HepG2 (cell line): Measurements from ENCODE around the gene RABGAP1L. TPM values are rescaled to one million over a fixed set of nuclear protein-coding genes. Genes with fewer than 3 reads are reported as not detected.

Source experiments
- ATAC-seq: fragments of 200-7000 bp; cut with Tn5 transposase; 3 replicates; pipeline ENCODE4 v1.9.1; 2020; ENCODE audit warnings: mild to moderate bottlenecking, moderate library complexity
- BruUV-seq: library from RNA; stranded (reverse); fragments of 400-500 nt; replicated peaks from 2 replicates; lab custom pipeline; 2021; lab: Mats Ljungman, UMichigan
- CTCF ChIA-PET: fragments of 300-600 bp; formaldehyde crosslinking; extraction: SDS; loops from one replicate; lab custom pipeline; 2021; ENCODE audit warnings: low total read pairs, inconsistent platforms, low intra/inter-chr PET ratio; lab: Yijun Ruan, JAX
- POLR2A ChIA-PET: fragments of 350-600 bp; sonication (Branson Sonifier 250); formaldehyde crosslinking; loops from one replicate; lab custom pipeline; 2020; ENCODE audit warnings: antibody characterized with exemption, inconsistent platforms; lab: Yijun Ruan, JAX
- DNase-seq: peaks from one replicate; pipeline ENCODE4 v3.0.0-alpha.2; 2015; ENCODE audit warnings: low spot score
- FAIRE-seq: peaks from 3 replicates; lab custom pipeline; 2011; peaks lifted over from hg19 to GRCh38; lab: Jason Lieb, UNC
- H2AFZ ChIP-seq: one replicate; pipeline ENCODE4 v1.6.1; 2011; ENCODE audit warnings: low read length, inconsistent platforms
- H3K27ac ChIP-seq: fragments of 300-600 bp; 3 replicates; pipeline ENCODE4 v1.8.0; 2011; ENCODE audit warnings: mixed run types, mild to moderate bottlenecking, mixed read lengths, low read length, inconsistent platforms; ENCODE audit not compliant: insufficient read depth; ENCODE audit errors: extremely low read length
- H3K27me3 ChIP-seq, 2 experiments: fragments of 200-600 bp in 1 of 2; 2 replicates in 1 of 2; 3 replicates in 1 of 2; pipeline versions ENCODE4 v1.6.0 to v1.8.0; 2011; ENCODE audit warnings: low read length in 2 of 2, mild to moderate bottlenecking in 2 of 2, moderate library complexity in 2 of 2, inconsistent platforms in 1 of 2; ENCODE audit not compliant: insufficient read depth in 2 of 2, control insufficient read depth in 1 of 2
- H3K36me3 ChIP-seq, 2 experiments: fragments of 200-600 bp in 1 of 2; replicated peaks in 1 of 2; 2 replicates in 1 of 2; 3 replicates in 1 of 2; pipeline versions ENCODE4 v1.5.1 to v1.8.0; 2011; ENCODE audit warnings: low read length in 2 of 2, inconsistent platforms in 1 of 2; ENCODE audit not compliant: insufficient read depth in 2 of 2, control insufficient read depth in 1 of 2
- H3K4me1 ChIP-seq: 2 replicates; pipeline ENCODE4 v1.5.1; 2012; ENCODE audit warnings: low read length, inconsistent platforms; ENCODE audit not compliant: insufficient read depth
- H3K4me2 ChIP-seq: 2 replicates; pipeline ENCODE4 v1.6.0; 2011; ENCODE audit warnings: low read depth, low read length, inconsistent platforms
- H3K4me3 ChIP-seq, 3 experiments: fragments of 200-600 bp in 1 of 3; sonication (generic), shearing (Covaris generic) in 1 of 3; replicated peaks in 1 of 3; 2 replicates each; pipeline ENCODE4 v1.5.1; 2011 to 2016; ENCODE audit warnings: low read length in 3 of 3, inconsistent platforms in 2 of 3, low read depth in 2 of 3, mild to moderate bottlenecking in 2 of 3, control low read depth in 1 of 3, mixed read lengths in 1 of 3; ENCODE audit not compliant: insufficient read depth in 1 of 3
- H3K79me2 ChIP-seq: one replicate; pipeline ENCODE4 v1.6.1; 2011; ENCODE audit warnings: low read length, inconsistent platforms; ENCODE audit not compliant: insufficient read depth
- H3K9ac ChIP-seq: 2 replicates; pipeline ENCODE4 v1.6.0; 2011; ENCODE audit warnings: mild to moderate bottlenecking, low read depth, low read length, inconsistent platforms; ENCODE audit not compliant: insufficient read depth
- H3K9me3 ChIP-seq: 2 replicates; pipeline ENCODE4 v1.5.1; 2012; ENCODE audit warnings: mild to moderate bottlenecking, low read length
- H4K20me1 ChIP-seq: 2 replicates; pipeline ENCODE4 v1.6.0; 2011; ENCODE audit warnings: inconsistent platforms, mild to moderate bottlenecking, low read length, moderate library complexity; ENCODE audit not compliant: insufficient read depth
- EHMT2 ChIP-seq: fragments of 200-600 bp; sonication (generic); IDR thresholded peaks from 2 replicates; pipeline ENCODE4 v1.7.0; 2017; ENCODE audit warnings: antibody characterized with exemption, low read depth, low read length, borderline replicate concordance
- ETS1 ChIP-seq: sonication (generic); formaldehyde crosslinking; IDR thresholded peaks from 2 replicates; pipeline ENCODE4 v1.4.0; 2020; ENCODE audit warnings: missing genetic modification reagents
- KLF13 ChIP-seq: sonication (generic); formaldehyde crosslinking; IDR thresholded peaks from 2 replicates; pipeline ENCODE4 v1.4.0; 2020; ENCODE audit warnings: mild to moderate bottlenecking, missing genetic modification reagents
- SNAI1 ChIP-seq: sonication (generic); formaldehyde crosslinking; IDR thresholded peaks from 2 replicates; pipeline ENCODE4 v1.5.0; 2020; ENCODE audit warnings: mild to moderate bottlenecking, missing genetic modification reagents, borderline replicate concordance
- SNAPC5 ChIP-seq: sonication (generic); formaldehyde crosslinking; IDR thresholded peaks from 2 replicates; pipeline ENCODE4 v1.8.1; 2023; ENCODE audit warnings: mild to moderate bottlenecking, missing genetic modification reagents, borderline replicate concordance
- TIGD3 ChIP-seq: sonication (generic); formaldehyde crosslinking; IDR thresholded peaks from 2 replicates; pipeline ENCODE4 v1.5.1; 2020; ENCODE audit warnings: mild to moderate bottlenecking, missing genetic modification reagents, borderline replicate concordance
- TSC22D2 ChIP-seq: sonication (generic); formaldehyde crosslinking; IDR thresholded peaks from 2 replicates; pipeline ENCODE4 v1.5.1; 2020; ENCODE audit warnings: missing genetic modification reagents, mild to moderate bottlenecking, borderline replicate concordance
- ZNF652 ChIP-seq: IDR thresholded peaks from 2 replicates; pipeline ENCODE4 v1.6.1; 2016; ENCODE audit warnings: low read depth, borderline replicate concordance
- ZNF792 ChIP-seq: IDR thresholded peaks from 2 replicates; pipeline ENCODE4 v1.6.1; 2016
- WGBS: methylation state at CpG from one replicate; pipeline ENCODE4 v1.1.6; 2017; ENCODE audit warnings: low lambda C conversion rate; 5-methylcytosine and 5-hydroxymethylcytosine counted together
- in situ Hi-C: cut with HindIII; loops from 2 replicates; pipeline ENCODE4 v1.10.0; 2017; ENCODE audit warnings: low pct_unique_long_range_greater_than_20kb; ENCODE audit not compliant: extremely low pct_ligation_motif_present
- intact Hi-C: fragments of 100-400 bp; cut with micrococcal nuclease; formaldehyde crosslinking; loops from one replicate; pipeline ENCODE4 v1.10.0; 2022; ENCODE audit not compliant: unreplicated experiment
- polyA plus RNA-seq, 8 experiments: library from polyadenylated mRNA; depleted of rRNA in 3 of 8; stranded (reverse) in 7 of 8; unstranded in 1 of 8; fragments of >200 nt; fragmentation: Illumina TruSeq in 4 of 8; extraction: Trizol in 4 of 8; gene quantifications; 2 replicates each; pipeline versions ENCODE4 v1.2.1 to v1.2.3, GENCODE V29; 2011 to 2016; ENCODE audit warnings: low read depth in 4 of 8, missing spikeins in 1 of 8, mixed read lengths in 1 of 8; ENCODE audit not compliant: insufficient read depth in 1 of 8
- total RNA-seq, 5 experiments: library from RNA; depleted of rRNA; stranded (reverse); fragments of >200 nt; fragmentation: Illumina TruSeq; extraction: Trizol; gene quantifications; 2 replicates each; pipeline ENCODE4 v1.2.3, GENCODE V29; 2016; ENCODE audit warnings: low read depth in 1 of 5

RABGAP1L gene
- total and polyA plus RNA-seq, 2 of the 13 experiments (the other 11 are each of a cell fraction or from before 2014, with no cell fraction given), result 7.9 to 22.6 TPM

GRCh38 chr1:174777262-174777661 is 617.9 kb downstream of the RABGAP1L start (continued):
- TF ChIP-seq ZNF652 (no peak), TSC22D2 (CRISPR knock-in tag) (no peak), ETS1 (CRISPR knock-in tag) (no peak)

- Histone ChIP-seq H2AFZ (no peak overlapping the region), H3K4me1 (no peaks in the 10 kb centered on the region), H3K4me2 (no peak overlapping the region), H3K9me3 (no peaks in the 10 kb centered on the region), H3K36me3 (no peaks in the 10 kb centered on the region), H4K20me1 (no peaks in the 10 kb centered on the region), H3K4me3 (no peak overlapping the region), H3K9ac (no peak overlapping the region), H3K79me2 (no peaks in the 10 kb centered on the region), H3K27ac (no peak overlapping the region), H3K27me3 (no peaks in the 10 kb centered on the region)
- CTCF ChIA-PET, result no interaction called here
- in situ Hi-C loops (no loop called here), intact Hi-C loops (no loop called here)
- DNase-seq, result no peak
- no peak for ATAC-seq
- FAIRE-seq, result no peak
- no TSS peak for BruUV-seq
- TF ChIP-seq SNAPC5 (CRISPR knock-in tag) (no peak), EHMT2 (no peak), KLF13 (CRISPR knock-in tag) (no peak), TSC22D2 (CRISPR knock-in tag) (no peak), TIGD3 (CRISPR knock-in tag) (no peak), SNAI1 (no peak), ZNF792 (no peak)
- POLR2A ChIA-PET, result no interaction called here
- WGBS, result 95% methylated on average over 6 of the region's 6 CpGs
These were observed 626.2 kb downstream of the RABGAP1L start for GRCh38 chr1:174785510-174785909.
